ENCODE measurements around the gene AHCYL2. TPM values are rescaled to one million over a fixed set of nuclear protein-coding genes. Genes with fewer than 3 reads are reported as not detected.

The AHCYL2 gene
- total RNA-seq, 1 experiment from 2014 or later, result 17.0 TPM

DNA sequence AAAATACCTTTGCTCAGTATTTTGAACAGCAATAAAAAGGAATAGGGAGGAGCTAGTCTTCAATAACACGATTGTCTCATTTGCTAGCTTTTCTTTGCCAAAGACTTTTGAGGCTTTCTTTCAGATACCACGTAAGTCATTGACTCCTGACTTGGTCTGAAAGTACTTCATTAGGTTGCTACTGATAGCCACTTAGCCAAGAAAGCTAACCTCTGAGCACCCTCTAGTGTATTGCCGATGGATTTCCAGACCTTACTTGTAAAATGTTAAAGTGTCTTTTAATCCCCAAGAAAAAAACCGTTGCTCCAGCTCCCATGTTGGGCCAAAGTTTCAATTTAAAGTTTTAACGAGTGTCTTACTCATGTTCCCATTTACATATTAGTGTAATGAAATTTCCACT, 146.0 kb downstream of the AHCYL2 start:
- Histone ChIP-seq H3K9ac (ENCODE audit: low read length) (no peak overlapping the region), H3K36me3 (ENCODE audit: control insufficient read depth in 1 of 2, insufficient read depth in 2 of 2, low read length in 2 of 2) (no peaks in the 10 kb centered on the region), H2AFZ (ENCODE audit: low read depth, low read length, poor library complexity, severe bottlenecking) (no peak overlapping the region), H4K20me1 (ENCODE audit: insufficient read depth) (peaks cover 4% of the 10 kb centered on the region; the same call in 1 of the 2 replicates), H3K4me2 (ENCODE audit: low read length) (no peak overlapping the region), H3K9me3 (ENCODE audit: control insufficient read depth in 1 of 2, insufficient read depth in 1 of 2, low read depth in 1 of 2, low read length in 2 of 2) (no peaks in the 10 kb centered on the region), H3K4me1 (ENCODE audit: control insufficient read depth in 1 of 2, insufficient read depth in 2 of 2, low read length in 2 of 2) (peaks cover 2 to 8% of the 10 kb centered on the region in 2 experiments; a peak in 2 of 4 replicates), H3K79me2 (ENCODE audit: insufficient read depth, low read length) (no peaks in the 10 kb centered on the region), H3K9me2 (ENCODE audit: insufficient read depth) (no peaks in the 10 kb centered on the region), H3K27me3 (ENCODE audit: insufficient read depth, low read length) (no peaks in the 10 kb centered on the region), H3K4me3 (replicated peaks in 1 of 2; ENCODE audit: low read depth in 1 of 2, low read length in 2 of 2) (no peak overlapping the region), H3K27ac (ENCODE audit: low read depth, low read length) (no peak overlapping the region)
- ATAC-seq (no peak), DNase-seq (ENCODE audit: low read depth, low spot score) (no peak)
- BruUV-seq (replicated peaks), result no TSS peak
- intact Hi-C loops (cut with micrococcal nuclease), result no loop called here
- ChIA-PET POLR2A (no interaction called here), CTCF (interaction anchor here (1.0 to 4.4 kb wide), 4 partner anchors 8 to 28 kb away, joined by 3 to 52 read pairs (median 4); no protein-coding TSS in a partner anchor), RAD21 (ENCODE audit: low non-redundant PET in 1 of 2, low total read pairs in 2 of 2, uncharacterized antibody in 2 of 2, unreplicated experiment in 2 of 2) (no interaction called here)
- no peak for TF ChIP-seq SIN3A (IDR thresholded peaks at IDR 0.05; ENCODE audit: low read depth)

DNA sequence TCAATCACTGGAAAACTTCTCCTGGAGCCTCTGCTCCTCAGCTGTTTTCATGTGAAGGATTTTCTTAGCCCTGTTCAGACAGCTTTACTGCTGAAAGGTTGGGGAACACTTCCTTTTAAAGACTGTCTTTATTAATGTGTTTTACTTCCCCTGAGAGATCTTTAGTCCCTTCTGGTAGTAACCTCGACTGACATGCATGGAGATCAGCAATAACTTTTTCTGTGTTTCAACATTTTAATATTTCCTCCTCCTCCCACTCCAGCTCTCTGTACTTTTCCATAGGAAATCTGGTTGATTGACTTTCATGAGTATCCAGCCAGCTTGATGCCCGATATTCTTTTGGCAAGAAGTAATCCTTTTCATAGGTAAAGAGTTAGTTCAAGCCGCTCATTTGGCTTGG, 146.7 kb downstream of the AHCYL2 start:
- Histone ChIP-seq H3K9ac (ENCODE audit: low read length) (no peak overlapping the region), H3K4me1 (ENCODE audit: control insufficient read depth in 1 of 2, insufficient read depth in 2 of 2, low read length in 2 of 2) (peaks cover 2 to 8% of the 10 kb centered on the region in 2 experiments; a peak in 2 of 4 replicates), H3K4me2 (ENCODE audit: low read length) (no peak overlapping the region), H3K4me3 (replicated peaks in 1 of 2; ENCODE audit: low read depth in 1 of 2, low read length in 2 of 2) (no peak overlapping the region), H3K36me3 (ENCODE audit: control insufficient read depth in 1 of 2, insufficient read depth in 2 of 2, low read length in 2 of 2) (no peaks in the 10 kb centered on the region), H3K79me2 (ENCODE audit: insufficient read depth, low read length) (no peaks in the 10 kb centered on the region), H3K9me2 (ENCODE audit: insufficient read depth) (no peaks in the 10 kb centered on the region), H4K20me1 (ENCODE audit: insufficient read depth) (peaks cover 4% of the 10 kb centered on the region; the same call in 1 of the 2 replicates), H3K27ac (ENCODE audit: low read depth, low read length) (no peak overlapping the region), H2AFZ (ENCODE audit: low read depth, low read length, poor library complexity, severe bottlenecking) (no peak overlapping the region), H3K9me3 (ENCODE audit: control insufficient read depth in 1 of 2, insufficient read depth in 1 of 2, low read depth in 1 of 2, low read length in 2 of 2) (no peaks in the 10 kb centered on the region), H3K27me3 (ENCODE audit: insufficient read depth, low read length) (no peaks in the 10 kb centered on the region)
- intact Hi-C loops (cut with micrococcal nuclease), result no loop called here
- ChIA-PET RAD21 (ENCODE audit: low non-redundant PET in 1 of 2, low total read pairs in 2 of 2, uncharacterized antibody in 2 of 2, unreplicated experiment in 2 of 2) (no interaction called here), POLR2A (no interaction called here), CTCF (interaction anchor here (1.3 kb wide), 1 partner anchor 17 kb away, joined by 3 read pairs; no protein-coding TSS in a partner anchor)
- DNase-seq (ENCODE audit: low read depth, low spot score) (no peak), ATAC-seq (no peak)
- TF ChIP-seq EZH2phosphoT487 (IDR thresholded peaks at IDR 0.05; ENCODE audit: borderline replicate concordance), result no peak
- no peak for TF ChIP-seq EZH2 (IDR thresholded peaks at IDR 0.05)
- TF ChIP-seq RAD21 (IDR thresholded peaks at IDR 0.05; ENCODE audit: low read depth), result no peak
- TF ChIP-seq CBX3 (IDR thresholded peaks at IDR 0.05; ENCODE audit: low read depth), result no peak
- TF ChIP-seq SIN3A (IDR thresholded peaks at IDR 0.05; ENCODE audit: low read depth), result no peak
- no peak for TF ChIP-seq SP1 (IDR thresholded peaks at IDR 0.05; ENCODE audit: low read depth)
- no peak for TF ChIP-seq FOSL1 (IDR thresholded peaks at IDR 0.05; ENCODE audit: low read depth)
- no peak for TF ChIP-seq ELF1 (IDR thresholded peaks at IDR 0.05; ENCODE audit: borderline replicate concordance, low read depth)
- BruUV-seq (replicated peaks), result no TSS peak

Data from HCT116 (cell line).